ENCODE results near the gene MEIS1. TPM values are rescaled to one million over a fixed set of nuclear protein-coding genes. Genes with fewer than 3 reads are reported as not detected.

Gene MEIS1
- total RNA-seq, 4 donors from 2014 or later: 114 to 305 (median 181) TPM

DNA sequence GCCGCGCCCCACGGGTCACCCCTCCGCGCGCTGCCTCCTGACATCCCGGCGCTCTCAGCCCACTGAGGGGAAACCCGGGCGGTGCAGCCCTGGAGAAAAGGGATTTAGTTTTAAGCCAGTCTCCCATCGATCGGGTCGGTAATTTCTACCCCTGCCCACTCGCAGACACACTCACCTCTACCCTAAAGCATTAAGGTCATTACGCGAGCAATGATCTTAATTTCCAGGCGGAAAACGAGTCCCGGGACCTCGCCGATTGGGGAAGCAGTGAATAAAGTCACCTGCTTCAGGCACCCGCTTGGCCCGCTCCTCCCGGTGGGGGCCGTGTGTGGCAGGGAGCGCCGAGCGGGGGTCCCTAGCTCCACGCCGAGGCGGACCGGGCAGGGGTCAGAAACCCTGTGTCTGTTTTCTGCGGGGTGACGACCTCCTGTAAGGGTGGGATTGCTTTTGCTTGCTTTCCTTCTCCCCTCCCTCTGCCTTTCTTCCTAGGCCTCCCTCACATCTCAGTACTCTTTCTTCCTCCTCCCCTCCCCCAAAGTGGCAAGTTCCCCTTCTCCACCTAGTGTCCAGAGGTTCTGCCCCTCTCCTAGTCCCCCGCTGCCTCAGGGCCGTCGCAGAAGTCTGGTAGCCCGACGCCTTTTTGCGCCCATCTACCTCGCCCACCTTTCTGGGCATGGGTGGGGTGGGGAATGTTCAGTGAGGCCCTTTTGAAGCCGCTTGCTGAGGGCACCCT lies 142.6 kb downstream of the MEIS1 start:
- 1 to 11% methylated on average over 12 to 21 of the region's 42 CpGs for WGBS, 2 donors (ENCODE audit: low coverage in 1 of 2)
- H3K4me1 ChIP-seq: peaks cover 0 to 78% (median 4%) of the 10 kb centered on the region in 3 donors
- TF ChIP-seq POLR2A (IDR thresholded peaks at IDR 0.05) (peak in 1 of 2 donors; percentile 2), POLR2AphosphoS5 (IDR thresholded peaks at IDR 0.05) (no peak)
- TF ChIP-seq, protein P1, sequence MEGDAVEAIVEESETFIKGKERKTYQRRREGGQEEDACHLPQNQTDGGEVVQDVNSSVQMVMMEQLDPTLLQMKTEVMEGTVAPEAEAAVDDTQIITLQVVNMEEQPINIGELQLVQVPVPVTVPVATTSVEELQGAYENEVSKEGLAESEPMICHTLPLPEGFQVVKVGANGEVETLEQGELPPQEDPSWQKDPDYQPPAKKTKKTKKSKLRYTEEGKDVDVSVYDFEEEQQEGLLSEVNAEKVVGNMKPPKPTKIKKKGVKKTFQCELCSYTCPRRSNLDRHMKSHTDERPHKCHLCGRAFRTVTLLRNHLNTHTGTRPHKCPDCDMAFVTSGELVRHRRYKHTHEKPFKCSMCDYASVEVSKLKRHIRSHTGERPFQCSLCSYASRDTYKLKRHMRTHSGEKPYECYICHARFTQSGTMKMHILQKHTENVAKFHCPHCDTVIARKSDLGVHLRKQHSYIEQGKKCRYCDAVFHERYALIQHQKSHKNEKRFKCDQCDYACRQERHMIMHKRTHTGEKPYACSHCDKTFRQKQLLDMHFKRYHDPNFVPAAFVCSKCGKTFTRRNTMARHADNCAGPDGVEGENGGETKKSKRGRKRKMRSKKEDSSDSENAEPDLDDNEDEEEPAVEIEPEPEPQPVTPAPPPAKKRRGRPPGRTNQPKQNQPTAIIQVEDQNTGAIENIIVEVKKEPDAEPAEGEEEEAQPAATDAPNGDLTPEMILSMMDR (IDR thresholded peaks at IDR 0.05): peak in 1 of 4 experiments; percentile 41
- peaks cover 29% of the 10 kb centered on the region for H3K27me3 ChIP-seq
- H3K9me3 ChIP-seq: no peaks in the 10 kb centered on the region
- no peaks in the 10 kb centered on the region for H3K36me3 ChIP-seq
- ATAC-seq: peak; percentile 23
- H3K4me3 ChIP-seq: peak overlapping the region; percentile 59 to 65
- H3K27ac ChIP-seq: peak overlapping the region; percentile 95 to 98 (median 98)

DNA sequence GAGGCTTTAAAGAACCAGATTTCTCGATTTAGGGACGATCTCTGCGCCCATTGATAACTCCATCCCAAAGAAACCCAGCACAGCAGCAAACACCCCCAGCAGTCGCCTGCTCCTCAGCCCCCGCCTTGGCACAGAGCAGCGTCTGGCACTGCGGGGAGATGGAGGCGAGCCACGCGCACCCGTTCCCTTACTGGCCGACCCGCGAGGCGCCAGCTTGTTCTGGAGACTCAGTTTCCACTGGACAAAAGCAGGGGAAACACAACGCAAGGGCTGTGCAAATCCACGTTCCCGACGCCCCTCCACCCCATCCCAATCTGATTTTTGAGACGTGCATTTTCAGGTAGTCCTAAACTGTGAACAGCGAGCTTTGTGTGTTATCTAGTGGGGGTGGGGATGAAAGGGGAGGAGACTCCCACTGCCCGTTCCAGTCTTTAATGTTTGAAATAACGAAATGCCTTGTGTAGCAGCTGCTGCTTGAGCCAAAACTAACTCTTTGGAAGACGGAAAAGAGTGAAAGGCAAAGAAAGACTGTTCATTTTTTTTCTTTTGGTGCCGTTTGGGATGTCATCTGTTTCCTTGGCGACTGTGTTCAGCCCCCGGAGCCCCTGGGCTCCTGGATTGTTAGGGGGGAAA lies 143.2 kb downstream of the MEIS1 start:
- Histone ChIP-seq H3K4me3 (peak overlapping the region; percentile 59 to 65), H3K9me3 (no peaks in the 10 kb centered on the region), H3K36me3 (no peaks in the 10 kb centered on the region), H3K27ac (peak overlapping the region; percentile 95 to 98 (median 98)), H3K4me1 (peaks cover 0 to 78% (median 4%) of the 10 kb centered on the region in 3 donors), H3K27me3 (peaks cover 35% of the 10 kb centered on the region)
- 0 to 15% methylated on average over 8 to 13 of the region's 27 CpGs for WGBS, 2 donors (ENCODE audit: low coverage in 1 of 2)
- TF ChIP-seq, protein P1 (IDR thresholded peaks at IDR 0.05): no peak
- TF ChIP-seq POLR2A (IDR thresholded peaks at IDR 0.05) (peak in 1 of 2 donors; percentile 0), POLR2AphosphoS5 (IDR thresholded peaks at IDR 0.05) (peak; percentile 26), EP300 (IDR thresholded peaks at IDR 0.05) (no peak)
- no peak for ATAC-seq

DNA sequence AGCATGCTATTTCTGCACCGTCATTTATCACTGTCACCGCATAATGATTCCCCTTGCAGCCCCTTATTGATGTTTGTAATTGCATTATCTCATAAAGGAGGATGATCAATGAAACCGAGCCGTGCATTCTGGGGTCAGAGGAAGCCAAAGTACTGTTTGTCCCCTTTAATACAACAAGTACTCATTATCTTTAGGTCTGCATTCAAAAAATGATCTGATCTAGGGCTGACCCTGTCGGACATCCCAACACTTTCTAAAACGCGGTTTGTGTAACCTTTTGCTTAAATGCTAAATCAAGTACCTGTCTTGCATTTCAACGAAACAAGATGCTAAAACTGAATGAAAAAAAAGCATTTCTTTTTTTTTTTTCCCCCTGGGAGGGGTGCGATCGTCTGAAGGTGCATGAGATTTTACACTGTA lies 143.8 kb downstream of the MEIS1 start:
- Histone ChIP-seq H3K27me3 (peaks cover 37% of the 10 kb centered on the region), H3K4me1 (peaks cover 0 to 74% (median under 1%) of the 10 kb centered on the region in 3 donors), H3K9me3 (no peaks in the 10 kb centered on the region), H3K36me3 (no peaks in the 10 kb centered on the region), H3K27ac (peak overlapping the region; percentile 95 to 98 (median 98)), H3K4me3 (peak overlapping the region; percentile 59 to 65)
- no peak for ATAC-seq
- TF ChIP-seq, protein P1 (IDR thresholded peaks at IDR 0.05): no peak
- no peak for TF ChIP-seq EP300 (IDR thresholded peaks at IDR 0.05)
- no peak for TF ChIP-seq POLR2AphosphoS5 (IDR thresholded peaks at IDR 0.05)
- TF ChIP-seq POLR2A (IDR thresholded peaks at IDR 0.05): no peak
- 6 to 8% methylated on average over 8 to 10 of the region's 10 CpGs for WGBS, 2 donors (ENCODE audit: low coverage in 1 of 2)

DNA sequence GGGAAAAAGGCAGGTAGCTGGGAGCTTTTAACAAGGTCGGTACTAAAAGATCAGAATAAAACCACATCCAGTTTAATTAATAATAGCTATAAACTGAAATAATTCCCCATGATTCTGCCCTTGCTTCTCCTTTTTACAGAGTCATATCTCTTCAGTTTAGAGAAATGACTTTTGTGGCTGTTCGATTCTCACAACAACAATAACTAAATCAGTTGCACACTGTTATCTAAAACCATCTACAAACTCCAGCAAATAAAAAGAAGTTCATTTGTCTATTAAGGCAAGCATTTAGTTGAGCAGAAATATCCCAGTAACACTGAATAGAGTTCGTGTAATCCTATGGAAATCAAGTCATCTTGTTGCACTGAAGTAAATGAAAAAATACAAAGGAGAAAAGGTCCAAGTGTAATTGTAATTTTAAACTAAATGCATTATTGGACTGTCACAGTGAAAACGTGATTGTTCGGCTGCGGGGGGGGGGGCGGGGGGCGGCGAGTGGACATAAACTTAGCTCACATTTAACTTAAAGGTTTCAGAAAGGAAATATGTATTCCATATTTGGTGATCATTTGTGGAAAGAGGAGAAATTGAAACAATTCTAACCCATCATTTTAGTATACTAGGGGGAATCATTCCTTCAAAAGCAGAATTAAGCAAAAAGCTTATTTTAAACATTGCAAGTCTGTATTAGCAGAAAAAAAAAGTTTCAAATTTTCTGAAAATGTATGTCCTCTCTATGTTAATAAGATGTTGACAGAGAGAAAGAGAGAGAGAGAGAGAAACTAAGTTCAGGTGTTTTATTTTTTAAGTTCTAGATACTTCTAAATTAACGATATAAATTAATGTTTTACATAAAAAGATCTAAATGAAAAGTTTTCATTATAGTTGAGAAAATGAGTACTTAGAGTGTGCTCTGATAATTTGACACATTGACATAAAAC lies 144.5 kb downstream of the MEIS1 start:
- Histone ChIP-seq H3K9me3 (no peaks in the 10 kb centered on the region), H3K27me3 (peaks cover 37% of the 10 kb centered on the region), H3K4me3 (peak overlapping the region in 1 of 2 donors; percentile 65), H3K4me1 (peaks cover 0 to 67% (median 0%) of the 10 kb centered on the region in 3 donors), H3K36me3 (no peaks in the 10 kb centered on the region), H3K27ac (peak overlapping the region; percentile 95 to 98 (median 98))
- TF ChIP-seq, protein P1 (IDR thresholded peaks at IDR 0.05): no peak
- TF ChIP-seq POLR2A (IDR thresholded peaks at IDR 0.05) (no peak), EP300 (IDR thresholded peaks at IDR 0.05) (no peak), POLR2AphosphoS5 (IDR thresholded peaks at IDR 0.05) (no peak)
- no peak for ATAC-seq
- WGBS, 2 donors (ENCODE audit: low coverage in 1 of 2): 20 to 24% methylated on average over 9 of the region's 10 CpGs

Measured in gastroesophageal sphincter (tissue), 4 donors.